Retina (tissue), 1 donor: ENCODE data around the gene ATP1A3.

ENCODE experiments used
- DNase-seq: peaks from one replicate; pipeline ENCODE4 v3.0.0-alpha.2; 2016

ATP1A3 gene

DNA sequence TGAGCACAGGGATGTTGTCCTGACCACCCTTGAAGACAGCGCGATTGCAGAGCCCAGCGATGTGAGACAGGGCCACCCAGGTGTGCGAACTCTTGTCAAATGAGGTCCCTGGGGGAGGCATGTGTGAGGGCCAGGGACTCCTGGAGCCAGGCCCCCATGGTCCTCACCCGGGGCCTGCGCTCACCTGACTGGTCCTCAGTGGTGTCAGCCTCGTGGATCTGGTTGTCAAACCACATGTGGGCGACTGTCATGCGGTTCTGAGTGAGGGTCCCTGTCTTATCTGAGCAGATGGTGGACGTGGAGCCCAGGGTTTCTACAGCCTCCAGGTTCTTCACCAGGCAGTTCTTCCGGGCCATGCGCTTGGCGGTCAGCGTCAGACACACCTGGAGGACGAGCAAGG lies 12.3 kb downstream of the ATP1A3 start:
- no peak for DNase-seq

DNA sequence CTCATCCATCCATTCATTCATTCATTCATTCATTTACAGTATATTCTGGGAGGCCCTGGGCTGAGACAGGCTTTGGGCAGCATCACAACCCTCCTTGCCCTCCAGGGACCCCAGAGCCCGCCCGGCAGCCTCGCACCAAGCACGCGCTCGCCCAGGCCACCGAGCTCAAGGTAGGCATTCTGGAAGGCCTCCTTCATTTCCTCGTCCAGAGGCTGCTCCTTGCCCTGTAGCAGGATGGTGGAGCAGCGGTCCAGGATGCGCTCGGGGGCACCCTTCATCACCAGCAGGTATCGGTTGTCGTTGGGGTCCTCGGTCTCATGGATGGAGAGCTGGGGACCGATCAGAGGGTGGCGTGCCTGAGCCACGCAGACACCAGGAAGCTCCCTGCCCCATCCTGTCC lies 15.6 kb downstream of the ATP1A3 start:
- DNase-seq = no peak

DNA sequence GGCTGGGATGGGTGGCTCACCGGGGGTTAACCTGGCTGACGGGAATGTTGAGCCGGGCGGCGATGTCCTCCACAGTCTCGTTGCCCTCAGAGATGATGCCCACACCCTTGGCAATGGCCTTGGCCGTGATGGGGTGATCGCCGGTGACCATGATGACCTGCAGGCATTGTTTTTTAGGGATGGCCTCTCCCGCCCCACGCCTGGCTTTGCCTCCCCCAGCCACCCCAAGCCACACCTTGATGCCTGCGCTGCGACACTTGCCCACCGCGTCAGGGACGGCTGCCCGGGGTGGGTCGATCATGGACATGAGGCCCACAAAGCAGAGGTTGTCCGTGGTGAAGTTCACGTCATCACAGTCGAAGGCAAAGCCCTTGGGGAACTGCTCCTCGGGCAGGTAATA lies 16.1 kb downstream of the ATP1A3 start:
- DNase-seq = no peak

DNA sequence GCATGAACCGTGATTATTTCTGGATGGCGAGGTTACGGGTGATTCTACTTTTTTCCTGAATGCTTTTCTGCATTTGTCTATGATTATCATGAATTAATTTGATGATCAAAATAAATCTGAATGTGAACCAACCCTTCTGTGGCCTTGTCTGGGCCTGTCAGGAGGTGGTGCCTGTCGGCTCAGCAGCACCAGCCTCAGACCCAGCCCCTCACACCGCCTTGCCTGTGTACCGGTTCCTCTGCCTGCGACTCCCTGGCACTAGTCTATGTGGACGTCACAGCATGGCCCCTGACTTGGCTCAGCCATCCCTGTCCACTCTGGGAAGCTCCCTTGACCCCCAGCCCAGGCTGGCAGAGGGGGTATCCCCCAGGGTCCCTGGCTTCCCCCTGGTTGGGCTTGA lies 19.4 kb downstream of the ATP1A3 start:
- DNase-seq = no peak

DNA sequence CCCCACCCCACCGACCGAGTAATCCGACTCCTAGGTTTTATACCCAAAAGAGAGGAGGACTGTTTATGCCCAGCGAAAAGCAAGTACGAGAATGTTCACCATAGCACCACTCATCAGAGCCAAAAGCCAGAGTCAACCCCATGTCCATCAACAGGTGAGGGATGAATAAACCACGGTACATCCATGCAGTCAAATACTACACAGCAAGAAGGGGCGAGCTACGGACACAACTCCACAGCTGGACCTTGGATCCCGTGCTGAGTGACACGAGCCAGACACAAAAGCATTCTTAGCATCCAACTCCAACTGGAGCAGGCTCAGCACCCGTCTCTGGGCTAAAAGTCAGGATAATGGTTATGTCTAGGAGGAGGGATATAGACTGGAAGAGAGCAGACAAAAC lies 22.7 kb downstream of the ATP1A3 start:
- no peak for DNase-seq

DNA sequence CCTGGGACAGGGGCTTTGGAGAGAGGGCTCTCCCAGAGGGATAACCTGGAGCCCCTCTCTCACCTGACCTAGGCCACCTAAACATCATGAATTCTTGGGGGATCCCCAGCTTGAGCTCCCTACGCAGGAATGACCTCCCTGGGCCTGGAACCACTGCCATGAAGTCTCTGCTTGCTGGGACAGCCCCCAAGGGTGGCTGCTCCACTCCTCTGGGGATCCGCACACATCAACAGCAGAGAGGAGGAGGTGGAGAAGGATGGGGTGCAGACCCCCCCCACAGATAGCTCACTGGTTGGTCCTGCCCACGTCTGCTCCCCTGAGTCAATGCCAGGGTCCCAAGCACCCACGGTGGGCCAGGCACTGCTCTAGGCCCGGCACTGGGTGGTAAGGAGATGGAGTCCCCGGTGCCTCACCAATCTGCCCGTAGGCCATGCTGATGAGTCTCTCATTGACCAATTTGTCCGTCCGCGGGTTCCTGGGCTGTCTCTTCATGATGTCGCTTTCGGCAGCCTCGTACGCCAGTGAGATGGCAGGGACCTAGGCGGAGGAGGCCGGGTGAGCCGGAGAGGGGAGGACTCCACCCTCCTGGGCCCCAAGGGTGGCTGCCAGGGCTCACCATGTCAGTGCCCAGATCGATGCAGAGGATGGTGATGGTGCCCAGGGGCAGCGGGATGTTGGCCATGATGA lies 24.1 kb downstream of the ATP1A3 start:
- DNase-seq = no peak

DNA sequence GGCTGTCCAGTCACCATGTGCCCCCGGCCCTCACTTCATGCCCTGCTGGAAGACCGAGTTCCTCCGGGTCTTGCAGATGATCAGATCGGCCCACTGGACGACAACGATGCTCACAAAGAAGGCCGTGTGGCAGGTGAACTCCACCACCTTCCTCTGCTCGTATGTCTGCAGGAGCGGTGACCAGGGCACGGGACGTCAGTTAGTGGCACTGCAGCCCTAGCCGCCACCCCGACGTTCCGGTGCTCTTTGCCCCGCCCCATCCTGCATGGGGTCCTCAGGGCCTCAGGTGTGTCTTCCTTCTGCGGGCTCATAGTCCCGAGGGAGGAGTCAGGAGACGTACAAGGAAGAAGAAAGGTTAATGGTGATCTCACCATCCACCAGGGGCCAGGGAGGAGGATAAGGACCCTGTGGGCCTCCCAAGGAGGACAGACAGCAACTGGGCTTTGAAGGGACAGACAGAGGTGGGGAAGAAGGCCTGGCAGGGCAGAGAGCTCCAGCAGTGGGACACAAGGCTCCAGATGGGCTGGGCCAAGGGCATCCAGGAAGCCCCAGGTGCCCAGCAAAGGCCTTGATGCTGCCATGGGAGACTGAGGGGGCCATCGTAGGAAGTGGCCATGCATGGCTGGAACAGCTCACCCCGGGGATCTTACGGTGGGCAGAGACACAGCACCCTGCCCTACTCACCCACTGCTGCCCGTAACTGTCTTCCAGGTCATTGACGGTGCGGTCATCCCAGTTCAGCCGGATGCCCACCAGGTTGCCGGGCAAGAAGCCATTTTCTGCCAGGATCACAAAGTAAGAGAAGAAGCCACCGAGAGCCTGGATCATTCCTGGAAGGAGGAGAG lies 25.1 kb downstream of the ATP1A3 start:
- no peak for DNase-seq

DNA sequence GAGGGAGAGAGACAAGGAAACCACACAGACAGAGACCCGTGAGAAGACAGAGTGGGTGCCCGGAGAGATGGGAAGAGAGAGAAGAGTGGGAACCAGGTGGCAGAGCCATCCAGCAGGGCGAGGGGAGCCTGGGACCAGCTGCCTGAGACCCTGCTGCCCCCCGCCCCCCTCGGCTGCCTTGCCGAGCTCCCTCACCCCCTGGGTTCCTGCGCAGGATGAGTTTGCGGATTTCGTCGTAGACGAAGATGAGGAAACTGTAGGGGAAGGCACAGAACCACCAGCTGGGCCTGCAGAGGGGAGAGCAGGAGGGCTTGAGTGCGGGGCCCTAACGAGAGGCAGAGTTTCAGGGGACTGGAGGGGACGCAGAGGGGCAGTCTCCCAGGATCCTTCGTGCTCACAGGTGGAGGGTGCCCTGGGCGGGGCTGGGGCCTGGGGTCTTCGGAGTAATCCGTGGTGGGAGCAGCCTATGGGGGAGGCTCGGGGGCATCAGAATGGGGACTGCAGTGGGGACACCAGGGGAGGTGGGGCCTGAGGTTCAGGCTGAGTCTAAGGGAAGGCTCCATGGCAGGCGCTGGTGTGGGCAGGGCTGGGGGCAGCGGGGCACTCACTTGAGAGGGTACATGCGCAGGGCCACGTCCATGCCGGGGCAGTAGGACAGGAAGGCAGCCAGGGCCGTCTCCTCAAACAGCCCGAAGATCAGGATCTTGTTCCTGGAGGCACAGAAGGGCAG lies 26.8 kb downstream of the ATP1A3 start:
- no peak for DNase-seq

DNA sequence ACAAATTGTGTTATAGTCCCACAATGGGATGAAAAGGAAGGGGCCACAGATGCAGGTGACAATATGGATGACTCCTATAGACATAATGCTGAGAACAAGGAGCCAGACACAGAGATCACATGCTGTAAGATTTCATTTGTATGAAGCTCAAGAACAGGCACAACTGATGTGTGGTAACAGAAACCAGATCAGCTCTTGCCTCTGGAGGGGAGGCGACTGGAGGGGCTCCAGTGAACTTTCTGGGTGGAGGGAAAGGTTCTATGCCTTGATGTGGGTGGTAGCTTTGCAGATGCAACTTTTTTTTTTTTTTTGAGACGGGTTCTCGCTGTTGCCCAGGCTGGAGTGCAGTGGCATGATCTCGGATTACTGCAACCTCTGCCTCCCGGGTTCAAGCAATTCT lies 28.9 kb downstream of the ATP1A3 start:
- no peak for DNase-seq

DNA sequence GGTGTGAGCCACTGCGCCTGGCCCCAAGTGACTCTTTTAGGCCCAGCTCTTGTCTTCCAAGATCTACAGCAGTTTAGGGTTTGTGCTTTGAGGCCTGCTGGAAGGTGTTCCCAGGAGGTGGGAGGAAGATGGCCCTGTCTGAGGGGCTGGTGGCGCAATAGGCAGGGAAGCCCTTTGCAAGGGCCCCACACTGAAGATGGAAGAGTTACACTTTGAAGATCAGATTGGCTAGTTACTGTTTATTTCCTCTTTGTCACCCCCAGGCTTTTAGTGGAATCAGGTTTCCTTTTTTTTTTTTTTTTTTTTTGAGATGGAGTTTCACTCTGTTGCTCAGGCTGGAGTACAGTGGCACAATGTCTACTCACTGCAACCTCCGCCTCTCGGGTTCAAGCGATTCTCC lies 33.1 kb downstream of the ATP1A3 start:
- DNase-seq = no peak

DNA sequence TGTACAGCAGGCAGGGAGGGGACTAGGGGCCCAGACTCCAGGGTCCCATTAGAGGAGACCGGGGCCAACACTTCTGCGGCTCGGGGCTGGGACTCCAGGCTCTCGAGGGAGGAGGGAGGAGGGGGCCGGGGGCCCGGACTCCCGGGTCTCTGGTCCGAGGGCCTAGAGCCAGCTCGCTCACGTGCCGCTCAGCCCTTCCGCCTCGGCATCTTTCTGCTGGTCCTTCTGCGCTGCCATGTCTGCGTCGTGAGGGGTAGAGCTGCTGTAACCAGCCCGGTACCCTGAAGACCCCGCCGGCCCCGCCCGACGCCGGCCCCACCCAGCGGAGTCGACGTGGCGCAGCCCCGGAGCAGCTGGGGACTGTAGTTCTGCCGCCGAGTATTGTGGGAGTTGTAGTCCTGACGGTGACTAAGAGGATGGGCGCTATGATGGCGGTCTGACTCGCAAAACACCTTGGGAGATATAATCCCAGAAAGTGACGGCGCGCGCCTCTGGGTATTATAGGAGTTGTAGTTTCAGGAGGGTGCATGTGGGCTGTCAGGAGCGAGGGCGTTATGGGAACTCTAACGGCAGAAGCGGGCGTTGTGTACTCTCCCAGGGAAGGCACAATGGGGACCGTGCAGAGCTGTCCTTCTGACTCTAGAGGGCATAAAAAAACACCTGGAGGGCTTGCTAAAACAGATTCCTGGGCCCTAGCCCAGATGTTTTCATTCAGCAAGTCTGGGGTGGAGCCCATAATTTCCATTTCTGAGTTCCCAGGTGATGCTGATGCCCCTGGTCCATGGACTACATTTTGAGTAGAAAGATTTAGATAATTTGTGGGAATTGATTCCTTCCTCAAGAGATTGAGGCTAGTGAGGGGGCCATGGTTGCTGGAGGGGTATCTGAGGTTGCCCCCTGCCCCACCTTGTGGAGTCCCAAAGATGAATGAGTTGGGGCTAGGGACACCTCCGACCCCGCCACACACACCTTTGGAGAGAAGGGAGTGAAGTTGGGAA lies 34.7 kb downstream of the ATP1A3 start, which contains the start of gene RABAC1:
TSS of gene RABAC1 (minus strand) at position 266 of the 998 bp plus-strand sequence. CDS start at position 237, 29 bp downstream.
- DNase-seq = peak; percentile 94

DNA sequence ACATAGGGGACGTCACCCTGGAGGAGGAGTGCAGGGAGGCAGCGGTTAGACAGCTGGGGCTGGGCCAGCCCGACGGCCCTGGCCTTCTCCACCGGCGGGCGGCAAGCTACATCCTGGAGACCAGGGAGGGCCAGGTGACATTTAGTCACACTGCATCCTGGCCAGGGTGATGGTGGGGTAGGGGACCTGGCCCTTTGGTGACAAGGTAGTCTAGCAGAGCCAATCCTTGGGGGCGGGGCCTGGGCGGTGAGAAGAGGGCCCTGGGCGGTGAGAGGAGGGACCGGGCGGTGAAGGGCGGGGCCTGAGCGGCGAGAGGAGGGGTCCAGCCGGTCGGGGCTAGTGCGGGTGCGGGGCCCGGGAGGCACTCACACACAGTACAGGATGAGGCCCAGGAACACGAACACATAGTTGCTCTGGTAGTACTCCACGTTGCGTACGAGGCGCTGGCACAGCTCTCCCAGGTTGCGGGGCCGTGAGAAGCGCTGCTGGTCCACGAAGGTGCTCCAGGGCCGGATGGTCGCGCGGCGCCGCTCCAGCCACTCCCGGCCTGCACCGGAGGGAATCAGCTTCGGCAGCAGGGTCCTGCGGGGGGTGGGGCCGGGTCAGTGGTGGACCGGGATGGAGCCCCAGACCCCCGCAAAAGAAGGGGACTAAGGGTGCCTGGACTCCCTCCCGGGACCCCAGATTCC lies 35.5 kb downstream of the ATP1A3 start:
- peak; percentile 79 for DNase-seq

DNA sequence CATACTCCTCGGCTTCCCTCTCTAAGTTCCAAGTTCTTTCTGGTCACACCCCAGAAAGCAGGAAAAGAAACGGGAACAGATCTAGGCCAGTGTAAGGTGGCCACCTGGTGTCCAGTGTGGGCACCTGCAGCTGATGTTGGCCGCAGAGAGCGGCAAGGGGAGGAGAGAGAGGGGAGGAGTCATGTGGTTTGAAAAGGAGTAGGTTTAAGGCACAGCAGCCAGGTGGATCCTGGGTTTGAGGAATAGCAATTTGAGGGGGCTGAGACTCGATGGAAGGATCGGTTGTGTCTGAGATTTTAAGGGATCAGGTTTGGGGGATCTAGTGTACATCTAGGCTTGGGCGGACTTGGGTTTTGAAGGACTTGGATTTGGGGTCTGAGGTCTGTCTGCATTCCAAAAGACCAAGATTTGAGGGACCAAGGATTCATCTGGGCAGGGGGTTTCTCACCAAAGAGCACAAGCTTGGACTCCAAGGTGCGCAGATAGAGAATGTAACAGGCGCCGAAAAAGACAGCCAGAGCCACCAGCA lies 36.1 kb downstream of the ATP1A3 start:
- peak; percentile 79 for DNase-seq

DNA sequence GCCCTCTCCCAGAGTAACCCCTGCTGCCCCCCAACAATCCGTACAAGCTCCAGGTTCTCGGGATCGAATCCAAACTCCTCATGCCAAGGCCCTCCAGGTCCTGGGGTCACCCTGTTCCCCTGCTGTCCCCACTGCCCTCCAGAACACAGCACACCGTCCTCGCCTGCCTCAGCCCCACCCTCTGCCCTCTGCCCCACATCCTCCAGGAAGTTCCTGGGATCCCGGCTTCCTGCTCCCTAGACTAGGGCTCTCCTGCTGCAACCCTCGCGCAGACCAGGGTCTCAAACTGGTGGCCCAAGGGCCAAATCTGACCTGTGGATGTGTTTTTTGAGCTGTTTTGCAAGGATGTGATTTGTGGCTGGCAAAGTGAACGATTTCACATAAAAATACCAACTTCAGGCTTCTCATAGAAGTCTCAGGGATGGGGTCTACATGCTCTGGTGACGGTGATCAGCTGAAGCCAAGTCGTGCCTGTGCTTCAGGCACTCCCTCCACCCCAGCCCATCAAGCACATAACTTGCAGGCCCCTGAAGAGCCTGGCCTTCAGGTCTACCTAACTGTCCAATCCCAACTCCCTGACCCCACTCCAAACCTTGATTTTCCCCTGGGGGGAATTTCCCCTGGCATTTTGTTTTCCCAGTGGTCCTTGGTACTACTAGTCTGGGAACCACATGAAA lies 36.7 kb downstream of the ATP1A3 start:
- no peak for DNase-seq

DNA sequence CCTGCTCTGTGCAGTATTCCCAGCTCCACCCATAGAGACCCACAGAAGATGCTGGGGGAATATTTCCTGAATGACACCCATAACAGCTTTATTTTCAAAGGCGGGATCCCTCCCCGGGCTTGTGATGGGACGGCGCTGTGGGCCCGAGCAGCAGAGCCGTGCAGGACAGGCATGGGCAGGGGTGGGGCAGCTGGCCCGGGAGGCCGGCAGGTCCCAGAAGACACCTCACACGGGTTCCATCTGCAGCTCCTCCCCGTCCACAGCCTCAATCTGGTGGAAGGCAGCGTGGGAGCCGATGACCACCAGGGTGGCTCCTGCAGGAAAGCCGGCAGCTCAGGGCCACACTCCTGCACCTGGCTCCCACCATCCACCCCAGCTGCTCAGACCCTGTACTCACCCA lies 37.4 kb downstream of the ATP1A3 start:
- DNase-seq = no peak

DNA sequence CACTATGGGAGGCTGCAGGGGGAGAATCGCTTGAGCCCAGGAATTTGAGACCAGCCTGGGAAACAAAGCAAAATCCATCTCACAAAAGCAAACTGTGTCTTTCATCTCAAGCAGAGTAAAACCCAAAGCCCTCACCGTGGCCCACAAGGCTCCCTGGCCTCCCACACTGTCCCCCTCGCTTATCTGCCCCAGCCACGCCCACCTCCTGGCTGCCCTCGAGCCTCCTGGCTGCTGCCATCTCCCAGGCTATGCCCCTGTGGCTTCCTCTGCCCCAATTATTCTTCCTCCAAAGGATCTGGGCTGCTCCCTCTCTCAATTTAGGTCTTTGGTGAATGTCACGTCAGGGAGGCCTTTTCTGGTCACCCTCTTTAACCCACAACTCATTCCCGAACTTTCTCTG lies 38.5 kb downstream of the ATP1A3 start:
- DNase-seq = no peak

DNA sequence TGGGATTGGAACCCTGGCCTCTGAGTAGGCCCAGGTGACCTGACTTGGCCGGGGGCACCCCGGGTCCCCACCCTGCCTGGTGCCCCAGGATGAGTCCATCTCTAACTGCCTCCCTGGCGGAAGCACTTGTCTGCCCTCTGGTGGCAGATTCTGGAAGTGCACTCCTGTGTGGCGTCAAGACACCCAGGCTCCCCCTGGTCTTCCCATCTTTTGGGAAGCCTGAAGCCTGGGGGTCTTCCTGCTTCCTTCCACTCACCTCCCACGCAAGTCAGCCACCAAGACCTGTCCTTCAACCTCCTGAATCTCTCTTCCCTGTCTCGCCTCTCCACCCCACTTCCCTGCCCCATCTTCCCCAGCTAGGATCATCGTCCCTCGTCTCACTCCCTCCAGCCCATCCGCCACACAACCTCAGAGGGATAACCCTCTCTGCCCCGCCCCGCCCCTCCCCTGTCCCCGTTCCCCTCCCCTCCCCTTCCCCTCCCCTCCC lies 42.3 kb downstream of the ATP1A3 start:
- peak; percentile 86 for DNase-seq

DNA sequence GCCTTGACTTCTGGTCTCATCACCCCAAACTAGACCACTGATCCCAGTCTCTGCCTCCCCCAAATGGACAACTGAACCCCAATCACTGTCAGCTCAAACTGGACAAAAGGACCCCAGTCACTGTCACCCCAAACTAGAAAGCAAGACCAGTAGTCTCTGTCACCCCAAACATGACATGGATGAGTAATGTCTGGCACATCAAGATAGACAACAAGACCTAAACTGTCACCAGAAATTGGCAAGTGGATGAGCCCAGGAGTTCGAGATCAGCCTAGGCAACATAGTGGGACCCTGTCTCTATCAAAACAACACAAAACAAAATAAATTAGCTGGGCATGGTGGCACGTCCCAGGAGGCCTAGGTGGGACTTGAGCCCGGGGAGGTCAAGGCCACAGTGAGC lies 46.9 kb downstream of the ATP1A3 start:
- no peak for DNase-seq

DNA sequence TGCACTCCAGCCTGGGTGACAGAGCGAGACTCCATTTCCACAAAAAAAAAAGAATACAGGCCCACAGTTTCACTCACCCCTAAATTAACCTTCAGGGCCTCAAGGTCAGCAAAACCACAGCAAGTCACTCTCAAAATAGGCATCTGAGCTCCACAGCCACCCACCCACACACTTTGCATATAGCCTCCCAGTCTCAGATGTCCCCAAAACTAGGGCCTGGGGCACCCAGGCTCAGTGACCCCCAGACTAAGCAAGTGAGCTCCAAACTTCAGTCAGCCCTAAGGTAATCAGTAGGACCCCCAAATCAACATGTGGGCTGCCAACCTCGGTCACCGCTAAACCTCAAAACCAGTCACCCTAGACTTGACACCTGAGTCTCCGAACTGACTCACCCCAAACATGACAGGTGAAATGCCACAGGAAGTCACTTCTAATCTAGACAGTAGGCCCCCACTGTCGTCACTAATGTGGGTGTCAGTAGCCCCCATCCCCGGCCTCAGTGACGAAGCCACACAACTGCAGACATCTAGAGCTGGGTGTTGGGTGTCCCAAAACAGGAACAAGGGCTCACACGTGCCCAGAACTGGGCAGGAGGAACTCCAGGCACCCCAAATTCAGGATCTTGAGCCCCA lies 48.8 kb downstream of the ATP1A3 start:
- DNase-seq = no peak

DNA sequence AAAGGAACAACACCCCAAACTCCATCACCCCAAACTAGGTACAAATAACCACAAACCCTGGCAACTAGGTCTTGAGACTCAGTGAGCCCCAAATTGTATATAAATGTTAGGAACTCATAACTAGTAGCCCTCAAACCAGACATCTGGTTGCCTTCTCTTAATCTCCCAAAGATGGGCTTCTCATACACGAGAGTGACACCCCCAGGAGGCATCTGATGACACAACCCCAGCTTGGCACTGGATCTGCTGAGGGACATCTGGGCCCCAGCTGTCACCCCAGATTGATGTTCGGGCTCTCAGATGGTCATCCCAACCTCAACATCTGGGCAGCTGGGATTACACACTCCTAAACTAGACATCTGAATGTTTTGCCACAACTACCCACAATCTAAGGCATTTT lies 49.7 kb downstream of the ATP1A3 start:
- DNase-seq = no peak
